ENCODE measurements around the gene ARFIP2.

The ARFIP2 gene

DNA sequence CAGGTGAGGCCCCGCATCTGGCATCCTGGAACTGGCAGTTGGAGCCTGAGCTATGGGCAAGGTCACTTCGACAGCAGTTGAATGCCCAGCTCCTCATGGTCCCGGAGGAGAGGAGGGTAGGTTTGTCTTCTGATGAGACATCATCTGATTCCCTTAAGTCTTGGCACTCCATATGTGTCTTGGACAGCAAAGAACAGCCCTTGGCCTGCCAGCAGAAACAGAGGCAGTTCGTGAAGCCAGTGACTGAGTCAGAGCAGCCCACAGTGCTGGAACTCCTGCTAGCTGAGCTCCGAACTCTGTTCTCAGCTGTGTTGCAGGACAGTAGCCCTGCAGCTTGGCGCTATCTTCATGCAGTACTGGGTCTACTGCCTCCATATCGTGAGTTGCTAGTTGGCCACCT, 17.0 kb upstream of the ARFIP2 start:
- in situ Hi-C loops (cut with HindIII; ENCODE audit: low sequenced_read_pairs): no loop called here
- TF ChIP-seq, protein P1, sequence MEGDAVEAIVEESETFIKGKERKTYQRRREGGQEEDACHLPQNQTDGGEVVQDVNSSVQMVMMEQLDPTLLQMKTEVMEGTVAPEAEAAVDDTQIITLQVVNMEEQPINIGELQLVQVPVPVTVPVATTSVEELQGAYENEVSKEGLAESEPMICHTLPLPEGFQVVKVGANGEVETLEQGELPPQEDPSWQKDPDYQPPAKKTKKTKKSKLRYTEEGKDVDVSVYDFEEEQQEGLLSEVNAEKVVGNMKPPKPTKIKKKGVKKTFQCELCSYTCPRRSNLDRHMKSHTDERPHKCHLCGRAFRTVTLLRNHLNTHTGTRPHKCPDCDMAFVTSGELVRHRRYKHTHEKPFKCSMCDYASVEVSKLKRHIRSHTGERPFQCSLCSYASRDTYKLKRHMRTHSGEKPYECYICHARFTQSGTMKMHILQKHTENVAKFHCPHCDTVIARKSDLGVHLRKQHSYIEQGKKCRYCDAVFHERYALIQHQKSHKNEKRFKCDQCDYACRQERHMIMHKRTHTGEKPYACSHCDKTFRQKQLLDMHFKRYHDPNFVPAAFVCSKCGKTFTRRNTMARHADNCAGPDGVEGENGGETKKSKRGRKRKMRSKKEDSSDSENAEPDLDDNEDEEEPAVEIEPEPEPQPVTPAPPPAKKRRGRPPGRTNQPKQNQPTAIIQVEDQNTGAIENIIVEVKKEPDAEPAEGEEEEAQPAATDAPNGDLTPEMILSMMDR (IDR thresholded peaks at IDR 0.05; ENCODE audit: low read depth, low read length): no peak
- DNase-seq (ENCODE audit: low read depth, low spot score): peak; percentile 42
- no peak overlapping the region for H3K4me3 ChIP-seq (ENCODE audit: low read depth, low read length)

DNA sequence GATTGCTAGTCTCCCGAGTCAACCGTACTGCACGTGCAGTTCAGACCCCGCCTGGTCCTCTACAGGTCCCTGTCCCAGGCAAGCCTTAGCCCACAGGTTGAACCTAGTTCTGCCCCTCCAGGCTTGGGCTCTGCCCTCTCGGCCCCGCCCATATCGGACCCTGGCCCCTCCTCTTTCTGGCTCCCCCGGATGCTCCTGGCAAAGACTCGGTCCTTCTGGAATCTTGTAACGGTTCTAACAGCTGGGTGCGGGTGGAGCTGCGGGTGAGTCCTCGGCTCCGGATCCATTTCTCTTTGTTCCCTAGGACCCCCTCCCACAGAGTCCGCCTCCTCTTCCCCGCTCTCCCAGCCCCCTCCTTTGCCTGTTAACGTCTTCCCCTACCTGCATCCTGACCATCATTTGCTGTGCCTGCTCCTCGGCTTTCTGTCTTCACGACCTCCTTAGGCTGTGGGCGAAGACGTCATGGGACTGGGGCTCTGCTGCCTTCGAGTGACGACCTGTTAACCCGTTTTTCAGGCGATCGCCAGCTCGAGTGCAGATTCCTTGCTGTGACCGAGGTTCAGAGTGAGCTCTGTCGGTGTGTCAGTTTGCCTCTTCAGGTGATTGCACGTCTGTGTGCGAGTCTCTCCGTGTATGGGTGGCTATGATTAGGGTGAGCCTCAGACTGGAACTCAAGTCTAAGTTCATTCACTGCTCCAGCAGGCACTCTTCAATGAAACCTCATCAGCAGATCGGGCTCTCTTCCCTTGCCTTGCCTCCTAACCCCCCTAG, 16.1 kb upstream of the ARFIP2 start, which contains the start of gene DNHD1:
DNHD1 (plus strand) TSS at position 212 of the 771 bp plus-strand sequence. CDS start 936 bp downstream, outside the sequence.
- TF ChIP-seq, protein P1 (IDR thresholded peaks at IDR 0.05; ENCODE audit: low read depth, low read length): no peak
- no peak within 1 kb of the TSS for H3K4me3 ChIP-seq (ENCODE audit: low read depth, low read length)
- DNase-seq (ENCODE audit: low read depth, low spot score): no peak
- in situ Hi-C loops (cut with HindIII; ENCODE audit: low sequenced_read_pairs): no loop called here

DNA sequence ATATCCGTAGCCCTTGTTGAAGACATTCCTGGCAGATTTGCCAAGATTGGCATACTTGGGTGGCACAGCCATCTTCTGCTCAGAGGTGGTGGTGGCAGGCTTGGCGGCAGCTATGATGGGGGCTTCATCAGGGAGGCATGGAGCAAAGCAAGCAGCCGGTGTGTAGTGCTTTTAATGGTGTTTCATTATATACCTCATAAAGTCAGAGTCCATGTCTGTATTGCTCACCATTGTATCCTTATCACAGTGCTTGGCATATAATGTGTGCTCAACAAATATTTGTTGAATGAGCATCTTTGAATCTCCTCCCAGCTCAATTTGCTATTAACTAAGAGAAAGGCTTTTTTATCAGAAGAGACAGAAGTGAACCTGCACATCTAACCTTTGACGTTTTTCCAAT, 8.2 kb upstream of the ARFIP2 start:
- TF ChIP-seq, protein P1 (IDR thresholded peaks at IDR 0.05; ENCODE audit: low read depth, low read length): no peak
- in situ Hi-C loops (cut with HindIII; ENCODE audit: low sequenced_read_pairs): no loop called here
- no peak for DNase-seq (ENCODE audit: low read depth, low spot score)
- no peak overlapping the region for H3K4me3 ChIP-seq (ENCODE audit: low read depth, low read length)

DNA sequence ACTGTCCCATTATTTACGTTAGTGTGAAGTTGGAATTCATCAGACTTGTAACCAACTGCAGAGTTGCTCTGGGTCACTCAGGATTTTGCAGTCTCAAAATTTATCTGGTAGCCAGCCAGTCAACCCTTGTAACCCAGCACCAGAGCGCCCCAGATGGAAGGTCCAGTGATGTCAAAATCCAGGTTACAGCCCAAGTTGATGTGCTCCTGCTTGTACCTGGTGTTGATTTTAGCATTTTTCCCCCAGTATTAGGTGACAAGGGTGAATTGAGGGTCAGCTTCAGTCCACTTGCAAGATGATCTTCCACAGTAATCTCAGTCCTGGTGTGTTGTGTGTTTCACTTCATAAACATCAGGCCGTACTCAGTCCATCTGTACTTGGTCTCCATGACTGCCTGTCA, 7.7 kb upstream of the ARFIP2 start:
- TF ChIP-seq, protein P1 (IDR thresholded peaks at IDR 0.05; ENCODE audit: low read depth, low read length): no peak
- in situ Hi-C loops (cut with HindIII; ENCODE audit: low sequenced_read_pairs): no loop called here
- no peak for DNase-seq (ENCODE audit: low read depth, low spot score)
- no peak overlapping the region for H3K4me3 ChIP-seq (ENCODE audit: low read depth, low read length)

DNA sequence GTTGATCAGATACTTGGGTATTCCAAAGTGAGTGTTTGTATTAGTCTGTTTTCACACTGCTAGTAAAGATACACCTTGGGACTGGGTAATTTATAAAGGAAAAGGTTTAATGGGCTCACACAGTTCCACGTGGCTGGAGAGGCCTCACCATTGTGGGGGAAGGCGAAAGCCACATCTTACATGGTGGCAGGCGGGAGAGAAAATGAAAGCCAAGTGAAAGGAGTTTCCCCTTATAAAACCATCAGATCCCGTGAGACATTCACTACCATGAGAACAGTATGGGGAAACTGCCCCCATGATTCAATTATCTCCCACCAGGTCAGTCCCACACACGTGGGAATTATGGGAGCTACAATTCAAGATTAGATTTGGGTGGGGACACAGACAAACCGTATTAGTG, 7.2 kb upstream of the ARFIP2 start:
- no peak overlapping the region for H3K4me3 ChIP-seq (ENCODE audit: low read depth, low read length)
- in situ Hi-C loops (cut with HindIII; ENCODE audit: low sequenced_read_pairs): no loop called here
- DNase-seq (ENCODE audit: low read depth, low spot score): no peak
- TF ChIP-seq, protein P1 (IDR thresholded peaks at IDR 0.05; ENCODE audit: low read depth, low read length): no peak

DNA sequence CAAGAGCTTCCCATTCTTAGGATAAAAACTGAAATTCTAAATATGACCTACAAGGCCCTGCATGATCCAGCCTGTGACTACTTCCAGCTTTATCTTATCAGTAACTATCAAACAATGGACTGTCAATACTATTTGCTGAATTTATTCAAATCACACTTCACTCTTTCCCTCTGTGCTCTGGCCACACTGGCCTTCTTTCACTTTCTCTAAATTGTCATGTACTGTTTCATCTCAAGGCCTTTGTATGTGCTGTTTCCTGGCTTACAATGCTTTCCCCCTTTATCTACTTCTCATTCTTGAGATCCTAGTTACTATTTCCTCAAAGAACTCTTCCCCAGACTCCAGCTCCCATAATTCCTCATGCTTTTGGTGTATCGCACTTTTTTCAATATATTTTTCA, 5.8 kb upstream of the ARFIP2 start:
- TF ChIP-seq, protein P1 (IDR thresholded peaks at IDR 0.05; ENCODE audit: low read depth, low read length): no peak
- DNase-seq (ENCODE audit: low read depth, low spot score): no peak
- H3K4me3 ChIP-seq (ENCODE audit: low read depth, low read length): no peak overlapping the region
- in situ Hi-C loops (cut with HindIII; ENCODE audit: low sequenced_read_pairs): no loop called here

Data from astrocyte of the spinal cord (primary cell).